HEK293 (cell line): ENCODE results near the gene CYP1A1.

Experiments used
- CTCF ChIA-PET: fragments of 350-600 bp; formaldehyde crosslinking; extraction: SDS; loops from one replicate; lab custom pipeline; 2021; ENCODE audit warnings: antibody characterized with exemption; lab: Yijun Ruan, JAX
- POLR2A ChIA-PET: fragments of 300-600 bp; formaldehyde crosslinking; extraction: SDS; loops from one replicate; lab custom pipeline; 2020; ENCODE audit warnings: antibody characterized with exemption, inconsistent platforms; lab: Yijun Ruan, JAX
- H3K27ac ChIP-seq: fragments of 200-500 bp; sonication (Bioruptor generic); 2 replicates; pipeline ENCODE4 v1.5.1; 2014; ENCODE audit warnings: low read depth, low read length, control low read depth, inconsistent platforms; ENCODE audit errors: extremely low read depth
- H3K36me3 ChIP-seq, 2 experiments: fragments of 200-500 bp in 1 of 2; sonication (Bioruptor generic) in 1 of 2; 1 replicate in 1 of 2; 2 replicates in 1 of 2; pipeline ENCODE4 v1.5.1; 2014 to 2017; ENCODE audit warnings: inconsistent platforms in 2 of 2, low read length in 2 of 2; ENCODE audit not compliant: control insufficient read depth in 2 of 2, insufficient read depth in 1 of 2
- H3K4me1 ChIP-seq: fragments of 200-500 bp; sonication (Bioruptor generic); 2 replicates; pipeline ENCODE4 v1.5.1; 2014; ENCODE audit warnings: mild to moderate bottlenecking, low read length, inconsistent platforms; ENCODE audit not compliant: control insufficient read depth, insufficient read depth
- H3K4me3 ChIP-seq: 2 replicates; pipeline ENCODE4 v1.5.1; 2011; ENCODE audit warnings: low read depth, mild to moderate bottlenecking, control low read depth, low read length, moderate library complexity
- H3K9me3 ChIP-seq: fragments of 200-500 bp; sonication (Bioruptor generic); 2 replicates; pipeline ENCODE4 v1.5.1; 2014; ENCODE audit warnings: low read depth, low read length, inconsistent platforms; ENCODE audit not compliant: control insufficient read depth, insufficient read depth
- BCL11B ChIP-seq: fragments of 450-650 bp; formaldehyde crosslinking; IDR thresholded peaks from 2 replicates; pipeline ENCODE4 v1.5.1; 2016; ENCODE audit warnings: low read depth, missing biosample characterization, missing genetic modification characterization
- KLF1 ChIP-seq: fragments of 450-650 bp; formaldehyde crosslinking; IDR thresholded peaks from 2 replicates; pipeline ENCODE4 v1.5.1; 2016; ENCODE audit warnings: missing biosample characterization, missing genetic modification characterization
- REPIN1 ChIP-seq: fragments of 450-650 bp; formaldehyde crosslinking; IDR thresholded peaks from 2 replicates; pipeline ENCODE4 v1.5.1; 2017; ENCODE audit warnings: missing biosample characterization, missing genetic modification characterization, low read depth
- SCRT2 ChIP-seq: fragments of 450-650 bp; formaldehyde crosslinking; IDR thresholded peaks from 2 replicates; pipeline ENCODE4 v1.5.1; 2016; ENCODE audit warnings: missing biosample characterization, missing genetic modification characterization
- TCF7L2 ChIP-seq: IDR thresholded peaks from 2 replicates; pipeline ENCODE4 v1.6.1; 2011; ENCODE audit warnings: low read depth, mild to moderate bottlenecking, inconsistent platforms, low read length, moderate library complexity, borderline replicate concordance
- ZBTB11 ChIP-seq: fragments of 450-650 bp; formaldehyde crosslinking; conservative IDR thresholded peaks from 2 replicates; pipeline ENCODE4 v1.5.1; 2016; ENCODE audit warnings: low read depth, missing biosample characterization, missing genetic modification characterization
- ZNF112 ChIP-seq: fragments of 450-650 bp; formaldehyde crosslinking; IDR thresholded peaks from 2 replicates; pipeline ENCODE4 v1.5.0; 2017; ENCODE audit warnings: missing biosample characterization, missing genetic modification characterization
- ZNF133 ChIP-seq: fragments of 450-650 bp; formaldehyde crosslinking; IDR thresholded peaks from 2 replicates; pipeline ENCODE4 v1.5.1; 2016; ENCODE audit warnings: missing biosample characterization, missing genetic modification characterization
- ZNF140 ChIP-seq: fragments of 450-650 bp; formaldehyde crosslinking; IDR thresholded peaks from 2 replicates; pipeline ENCODE4 v1.5.1; 2016; ENCODE audit warnings: missing biosample characterization, missing genetic modification characterization
- ZNF266 ChIP-seq: fragments of 450-650 bp; formaldehyde crosslinking; IDR thresholded peaks from 2 replicates; pipeline ENCODE4 v1.5.1; 2016; ENCODE audit warnings: missing biosample characterization, missing genetic modification characterization, low read depth
- ZNF394 ChIP-seq: fragments of 450-650 bp; formaldehyde crosslinking; IDR thresholded peaks from 2 replicates; pipeline ENCODE4 v1.5.1; 2016; ENCODE audit warnings: missing biosample characterization, missing genetic modification characterization, mild to moderate bottlenecking, moderate library complexity, borderline replicate concordance
- ZNF404 ChIP-seq: fragments of 450-650 bp; formaldehyde crosslinking; IDR thresholded peaks from 2 replicates; pipeline ENCODE4 v1.5.1; 2017; ENCODE audit warnings: missing biosample characterization, missing genetic modification characterization
- ZNF426 ChIP-seq: fragments of 450-650 bp; formaldehyde crosslinking; IDR thresholded peaks from 2 replicates; pipeline ENCODE4 v1.5.1; 2017; ENCODE audit warnings: missing biosample characterization, missing genetic modification characterization, mild to moderate bottlenecking, inconsistent platforms, moderate library complexity
- ZNF610 ChIP-seq: fragments of 450-650 bp; formaldehyde crosslinking; IDR thresholded peaks from 2 replicates; pipeline ENCODE4 v1.5.1; 2016; ENCODE audit warnings: missing biosample characterization, missing genetic modification characterization, borderline replicate concordance
- ZNF623 ChIP-seq: fragments of 450-650 bp; formaldehyde crosslinking; IDR thresholded peaks from 2 replicates; pipeline ENCODE4 v1.5.1; 2016; ENCODE audit warnings: missing biosample characterization, missing genetic modification characterization
- ZNF645 ChIP-seq: fragments of 450-650 bp; formaldehyde crosslinking; IDR thresholded peaks from 2 replicates; pipeline ENCODE4; 2016; ENCODE audit warnings: missing biosample characterization, missing genetic modification characterization
- ZNF658 ChIP-seq: fragments of 450-650 bp; formaldehyde crosslinking; IDR thresholded peaks from 2 replicates; pipeline ENCODE4; 2016; ENCODE audit warnings: missing biosample characterization, missing genetic modification characterization
- ZNF660 ChIP-seq: fragments of 450-650 bp; IDR thresholded peaks from 2 replicates; pipeline ENCODE4 v1.5.1; 2018; ENCODE audit warnings: missing biosample characterization, mild to moderate bottlenecking, missing genetic modification characterization
- ZNF747 ChIP-seq: fragments of 450-650 bp; formaldehyde crosslinking; IDR thresholded peaks from 2 replicates; pipeline ENCODE4 v1.5.1; 2016; ENCODE audit warnings: missing biosample characterization, missing genetic modification characterization
- ZNF776 ChIP-seq: fragments of 450-650 bp; formaldehyde crosslinking; IDR thresholded peaks from 2 replicates; pipeline ENCODE4 v1.5.0; 2017; ENCODE audit warnings: missing biosample characterization, missing genetic modification characterization, borderline replicate concordance
- ZNF791 ChIP-seq: fragments of 450-650 bp; formaldehyde crosslinking; IDR thresholded peaks from 2 replicates; pipeline ENCODE4 v1.5.1; 2016; ENCODE audit warnings: missing biosample characterization, missing genetic modification characterization
- TF ChIP-seq, protein P1 (sequence below): fragments of 450-650 bp; formaldehyde crosslinking; IDR thresholded peaks from 2 replicates; pipeline ENCODE4 v1.5.1; 2016; ENCODE audit warnings: missing biosample characterization, missing genetic modification characterization, borderline replicate concordance
- TF ChIP-seq, protein P2 (sequence below): fragments of 450-650 bp; formaldehyde crosslinking; IDR thresholded peaks from 2 replicates; pipeline ENCODE4 v1.5.1; 2016; ENCODE audit warnings: missing biosample characterization, missing genetic modification characterization
- TF ChIP-seq, protein P3 (sequence below): fragments of 450-650 bp; formaldehyde crosslinking; IDR thresholded peaks from 2 replicates; pipeline ENCODE4 v1.5.1; 2016; ENCODE audit warnings: missing biosample characterization, missing genetic modification characterization

CYP1A1 gene

GRCh38 chr15:74768771-74769342 lies 43.5 kb upstream of the CYP1A1 start (continued):
- TF ChIP-seq BCL11B (no peak), ZNF623 (tag by site-specific recombination) (no peak), ZNF658 (no peak), ZNF660 (tag by site-specific recombination) (peak; percentile 77; the same call in 1 of the 2 replicates), ZNF776 (no peak), KLF1 (tag by site-specific recombination) (no peak), ZNF791 (no peak), TCF7L2 (no peak), ZNF112 (tag by site-specific recombination) (no peak)
- TF ChIP-seq, protein P1, sequence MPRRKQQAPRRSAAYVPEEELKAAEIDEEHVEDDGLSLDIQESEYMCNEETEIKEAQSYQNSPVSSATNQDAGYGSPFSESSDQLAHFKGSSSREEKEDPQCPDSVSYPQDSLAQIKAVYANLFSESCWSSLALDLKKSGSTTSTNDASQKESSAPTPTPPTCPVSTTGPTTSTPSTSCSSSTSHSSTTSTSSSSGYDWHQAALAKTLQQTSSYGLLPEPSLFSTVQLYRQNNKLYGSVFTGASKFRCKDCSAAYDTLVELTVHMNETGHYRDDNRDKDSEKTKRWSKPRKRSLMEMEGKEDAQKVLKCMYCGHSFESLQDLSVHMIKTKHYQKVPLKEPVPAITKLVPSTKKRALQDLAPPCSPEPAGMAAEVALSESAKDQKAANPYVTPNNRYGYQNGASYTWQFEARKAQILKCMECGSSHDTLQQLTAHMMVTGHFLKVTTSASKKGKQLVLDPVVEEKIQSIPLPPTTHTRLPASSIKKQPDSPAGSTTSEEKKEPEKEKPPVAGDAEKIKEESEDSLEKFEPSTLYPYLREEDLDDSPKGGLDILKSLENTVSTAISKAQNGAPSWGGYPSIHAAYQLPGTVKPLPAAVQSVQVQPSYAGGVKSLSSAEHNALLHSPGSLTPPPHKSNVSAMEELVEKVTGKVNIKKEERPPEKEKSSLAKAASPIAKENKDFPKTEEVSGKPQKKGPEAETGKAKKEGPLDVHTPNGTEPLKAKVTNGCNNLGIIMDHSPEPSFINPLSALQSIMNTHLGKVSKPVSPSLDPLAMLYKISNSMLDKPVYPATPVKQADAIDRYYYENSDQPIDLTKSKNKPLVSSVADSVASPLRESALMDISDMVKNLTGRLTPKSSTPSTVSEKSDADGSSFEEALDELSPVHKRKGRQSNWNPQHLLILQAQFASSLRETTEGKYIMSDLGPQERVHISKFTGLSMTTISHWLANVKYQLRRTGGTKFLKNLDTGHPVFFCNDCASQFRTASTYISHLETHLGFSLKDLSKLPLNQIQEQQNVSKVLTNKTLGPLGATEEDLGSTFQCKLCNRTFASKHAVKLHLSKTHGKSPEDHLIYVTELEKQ (tag by site-specific recombination) = no peak

DNA sequence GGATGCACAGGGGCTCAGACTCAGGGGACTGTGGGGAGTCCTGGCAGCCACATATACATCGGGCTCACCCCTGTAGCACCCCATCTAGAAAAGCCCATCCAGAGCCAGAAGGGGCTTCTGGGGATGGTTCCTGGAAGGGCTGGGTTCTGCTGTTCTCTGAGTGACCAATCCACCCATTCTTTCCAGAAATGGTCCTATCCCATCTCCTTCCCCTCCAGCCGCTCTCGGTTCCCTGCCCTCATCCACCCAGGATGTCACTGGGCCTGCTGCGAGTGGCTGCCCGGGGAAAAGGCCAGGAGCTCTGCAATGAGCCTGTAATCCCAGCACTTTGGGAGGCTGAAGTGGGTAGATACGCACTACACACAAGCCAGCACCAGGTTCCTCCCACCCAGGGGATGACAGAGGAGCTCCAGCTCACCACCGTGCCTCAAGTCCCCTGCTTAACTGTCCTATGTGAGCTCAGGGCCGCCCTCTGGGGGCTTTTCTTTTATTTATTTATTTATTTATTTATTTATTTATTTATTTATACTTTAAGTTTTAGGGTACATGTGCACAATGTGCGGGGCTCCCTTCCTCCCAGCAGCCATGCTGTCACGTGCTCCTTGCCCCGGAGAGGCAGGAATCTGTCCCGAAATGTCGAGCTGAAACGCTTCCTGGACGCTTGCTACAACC lies 42.9 kb upstream of the CYP1A1 start:
- H3K27ac ChIP-seq = no peak overlapping the region
- 0 out of 2 replicates have a peak, but pooled peaks have one; percentile 62 for TF ChIP-seq ZNF266 (tag by site-specific recombination)
- TF ChIP-seq ZNF394 (tag by site-specific recombination) = peak; percentile 93
- TF ChIP-seq ZNF747 (tag by site-specific recombination) = no peak
- peak; percentile 87; the same call in 1 of the 2 replicates for TF ChIP-seq ZNF404 (tag by site-specific recombination)
- TF ChIP-seq, protein P2, sequence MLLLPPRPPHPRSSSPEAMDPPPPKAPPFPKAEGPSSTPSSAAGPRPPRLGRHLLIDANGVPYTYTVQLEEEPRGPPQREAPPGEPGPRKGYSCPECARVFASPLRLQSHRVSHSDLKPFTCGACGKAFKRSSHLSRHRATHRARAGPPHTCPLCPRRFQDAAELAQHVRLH (tag by site-specific recombination) = 0 out of 2 replicates have a peak, but pooled peaks have one; percentile 29
- 0 out of 2 replicates have a peak, but pooled peaks have one; percentile 30 for TF ChIP-seq REPIN1 (tag by site-specific recombination)
- TF ChIP-seq ZNF133 (tag by site-specific recombination) = no peak
- peak; percentile 84 for TF ChIP-seq ZNF426
- TF ChIP-seq SCRT2 (tag by site-specific recombination) = no peak
- TF ChIP-seq ZNF645 (tag by site-specific recombination) = no peak
- TF ChIP-seq ZNF610 = 0 out of 2 replicates have a peak, but pooled peaks have one; percentile 45
- TF ChIP-seq, protein P3, sequence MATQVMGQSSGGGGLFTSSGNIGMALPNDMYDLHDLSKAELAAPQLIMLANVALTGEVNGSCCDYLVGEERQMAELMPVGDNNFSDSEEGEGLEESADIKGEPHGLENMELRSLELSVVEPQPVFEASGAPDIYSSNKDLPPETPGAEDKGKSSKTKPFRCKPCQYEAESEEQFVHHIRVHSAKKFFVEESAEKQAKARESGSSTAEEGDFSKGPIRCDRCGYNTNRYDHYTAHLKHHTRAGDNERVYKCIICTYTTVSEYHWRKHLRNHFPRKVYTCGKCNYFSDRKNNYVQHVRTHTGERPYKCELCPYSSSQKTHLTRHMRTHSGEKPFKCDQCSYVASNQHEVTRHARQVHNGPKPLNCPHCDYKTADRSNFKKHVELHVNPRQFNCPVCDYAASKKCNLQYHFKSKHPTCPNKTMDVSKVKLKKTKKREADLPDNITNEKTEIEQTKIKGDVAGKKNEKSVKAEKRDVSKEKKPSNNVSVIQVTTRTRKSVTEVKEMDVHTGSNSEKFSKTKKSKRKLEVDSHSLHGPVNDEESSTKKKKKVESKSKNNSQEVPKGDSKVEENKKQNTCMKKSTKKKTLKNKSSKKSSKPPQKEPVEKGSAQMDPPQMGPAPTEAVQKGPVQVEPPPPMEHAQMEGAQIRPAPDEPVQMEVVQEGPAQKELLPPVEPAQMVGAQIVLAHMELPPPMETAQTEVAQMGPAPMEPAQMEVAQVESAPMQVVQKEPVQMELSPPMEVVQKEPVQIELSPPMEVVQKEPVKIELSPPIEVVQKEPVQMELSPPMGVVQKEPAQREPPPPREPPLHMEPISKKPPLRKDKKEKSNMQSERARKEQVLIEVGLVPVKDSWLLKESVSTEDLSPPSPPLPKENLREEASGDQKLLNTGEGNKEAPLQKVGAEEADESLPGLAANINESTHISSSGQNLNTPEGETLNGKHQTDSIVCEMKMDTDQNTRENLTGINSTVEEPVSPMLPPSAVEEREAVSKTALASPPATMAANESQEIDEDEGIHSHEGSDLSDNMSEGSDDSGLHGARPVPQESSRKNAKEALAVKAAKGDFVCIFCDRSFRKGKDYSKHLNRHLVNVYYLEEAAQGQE (tag by site-specific recombination) = peak; percentile 56; the same call in 1 of the 2 replicates
- peak; percentile 65; the same call in 1 of the 2 replicates for TF ChIP-seq ZBTB11 (tag by site-specific recombination)
- TF ChIP-seq ZNF140 = peak; percentile 47; the same call in 1 of the 2 replicates

More for the DNA sequence above, 42.9 kb upstream of the CYP1A1 start:
- CTCF ChIA-PET = interaction anchor here (0.5 to 21.6 kb wide), 55 partner anchors 10 to 1287 kb away, joined by 3 to 800 read pairs (median 6); partner anchors contain the start of genes CPLX3, CSK, CYP1A1 and CYP1A2
- H3K4me1 ChIP-seq = no peaks in the 10 kb centered on the region
- H3K36me3 ChIP-seq = no peaks in the 10 kb centered on the region
- H3K9me3 ChIP-seq = no peaks in the 10 kb centered on the region
- no peak overlapping the region for H3K4me3 ChIP-seq
- POLR2A ChIA-PET = interaction anchor here (0.7 to 2.0 kb wide), 7 partner anchors 13 to 400 kb away, joined by 3 to 10 read pairs (median 5); partner anchors contain the start of genes COX5A, CSK and CYP11A1
